Activated naive CD4-positive, alpha-beta T cell treated with anti-CD3 and anti-CD28 coated beads, Interleukin-2, amount 50 U/mL, for 72 hours (primary cell): Measurements from ENCODE around the gene CST6. TPM values are rescaled to one million over a fixed set of nuclear protein-coding genes. Genes with fewer than 3 reads are reported as not detected.

ENCODE experiments used
- ATAC-seq, 2 donors: fragments of 150-1000 bp; cut with Tn5 transposase; 2 replicates each; pipeline ENCODE4 v1.10.0; 2021; ENCODE audit warnings: mild to moderate bottlenecking in 2 of 2, moderate library complexity in 2 of 2
- DNase-seq, 2 donors: peaks; one replicate each; pipeline ENCODE4 v3.0.0; 2021 to 2022; ENCODE audit warnings: low spot score in 2 of 2
- H3K27ac Mint-ChIP-seq, 2 donors: one replicate each; pipeline ENCODE4 v1.8.0; 2022; ENCODE audit warnings: mild to moderate bottlenecking in 2 of 2, mixed read lengths in 2 of 2
- H3K36me3 Mint-ChIP-seq, 2 donors: one replicate each; pipeline ENCODE4 v1.8.0; 2022; ENCODE audit warnings: mixed read lengths in 2 of 2
- H3K9me3 Mint-ChIP-seq, 2 donors: one replicate each; pipeline ENCODE4 v1.8.0; 2022; ENCODE audit warnings: mixed read lengths in 2 of 2
- total RNA-seq, 2 donors: library from RNA; stranded (reverse); gene quantifications; one replicate each; pipeline ENCODE4 v1.2.3, GENCODE V29; 2022

The CST6 gene
- total RNA-seq = under 1 TPM in 1 of 2 donors, not detected in 1; 0.43 TPM

- no peaks in the 10 kb centered on the region for H3K36me3 Mint-ChIP-seq
- DNase-seq (no peak), ATAC-seq (peak in 1 of 2 donors; percentile 25)
- H3K9me3 Mint-ChIP-seq = no peaks in the 10 kb centered on the region
- H3K27ac Mint-ChIP-seq = no peak within 1 kb of the TSS
Measured at GRCh38 chr11:66011785-66012303, at the start of gene CST6. Gene CST6, plus strand, starts transcription at chr11:66012008. Its CDS starts 37 bp downstream, at chr11:66012045.

- Mint-ChIP-seq H3K9me3 (no peaks in the 10 kb centered on the region), H3K27ac (peak overlapping the region; percentile 94), H3K36me3 (peaks cover 30 to 34% of the 10 kb centered on the region in 2 donors)
- no peak for DNase-seq
- no peak for ATAC-seq
Measured at GRCh38 chr11:65962141-65962564, 49.7 kb upstream of the CST6 start.

- H3K27ac Mint-ChIP-seq = peak overlapping the region in 1 of 2 donors; percentile 47
- no peak for ATAC-seq
- H3K9me3 Mint-ChIP-seq = no peaks in the 10 kb centered on the region
- peaks cover 30 to 43% of the 10 kb centered on the region in 2 donors for H3K36me3 Mint-ChIP-seq
- DNase-seq = no peak
Measured at GRCh38 chr11:65964906-65965305, 46.9 kb upstream of the CST6 start.

- peak overlapping the region in 1 of 2 donors; percentile 57 for H3K27ac Mint-ChIP-seq
- no peaks in the 10 kb centered on the region for H3K9me3 Mint-ChIP-seq
- peaks cover 28 to 41% of the 10 kb centered on the region in 2 donors for H3K36me3 Mint-ChIP-seq
- ATAC-seq = no peak
- DNase-seq = no peak
Measured at GRCh38 chr11:65965986-65966762, 45.6 kb upstream of the CST6 start.

- no peaks in the 10 kb centered on the region for H3K9me3 Mint-ChIP-seq
- DNase-seq = no peak
- ATAC-seq = no peak
- peaks cover 17 to 31% of the 10 kb centered on the region in 2 donors for H3K36me3 Mint-ChIP-seq
- peak overlapping the region in 1 of 2 donors; percentile 29 for H3K27ac Mint-ChIP-seq
Measured at GRCh38 chr11:65967329-65967934, 44.4 kb upstream of the CST6 start.

- H3K36me3 Mint-ChIP-seq = peaks cover 10 to 17% of the 10 kb centered on the region in 2 donors
- no peaks in the 10 kb centered on the region for H3K9me3 Mint-ChIP-seq
- DNase-seq (no peak), ATAC-seq (no peak)
- H3K27ac Mint-ChIP-seq = peak overlapping the region; percentile 51 to 60
Measured at GRCh38 chr11:65968600-65969482, 43.0 kb upstream of the CST6 start.

GRCh38 chr11:65972116-65972515, 39.7 kb upstream of the CST6 start:
- Mint-ChIP-seq H3K27ac (peak overlapping the region in 1 of 2 donors; percentile 17), H3K9me3 (no peaks in the 10 kb centered on the region), H3K36me3 (peaks cover 0 to 15% of the 10 kb centered on the region in 2 donors)
- DNase-seq = no peak
- no peak for ATAC-seq

GRCh38 chr11:65973439-65974110, 38.2 kb upstream of the CST6 start:
- H3K9me3 Mint-ChIP-seq = no peaks in the 10 kb centered on the region
- H3K27ac Mint-ChIP-seq = peak overlapping the region; percentile 58 to 70
- ATAC-seq (no peak), DNase-seq (no peak)
- peaks cover 0 to 8% of the 10 kb centered on the region in 2 donors for H3K36me3 Mint-ChIP-seq

GRCh38 chr11:65975771-65976170, 36.0 kb upstream of the CST6 start:
- Mint-ChIP-seq H3K36me3 (peaks cover 0 to 10% of the 10 kb centered on the region in 2 donors), H3K27ac (peak overlapping the region; percentile 6 to 44), H3K9me3 (no peaks in the 10 kb centered on the region)
- ATAC-seq (no peak), DNase-seq (no peak)

GRCh38 chr11:65976216-65977176, 35.3 kb upstream of the CST6 start:
- DNase-seq = no peak
- Mint-ChIP-seq H3K9me3 (no peaks in the 10 kb centered on the region), H3K36me3 (peaks cover 0 to 10% of the 10 kb centered on the region in 2 donors), H3K27ac (peak overlapping the region; percentile 6 to 51)
- no peak for ATAC-seq

- H3K9me3 Mint-ChIP-seq = no peaks in the 10 kb centered on the region
- ATAC-seq (no peak), DNase-seq (no peak)
- peak overlapping the region in 1 of 2 donors; percentile 51 for H3K27ac Mint-ChIP-seq
- H3K36me3 Mint-ChIP-seq = peaks cover 0 to 10% of the 10 kb centered on the region in 2 donors
Measured at GRCh38 chr11:65977621-65978390, 34.0 kb upstream of the CST6 start.

- DNase-seq = no peak
- ATAC-seq = no peak
- H3K9me3 Mint-ChIP-seq = no peaks in the 10 kb centered on the region
- peaks cover 0 to 10% of the 10 kb centered on the region in 2 donors for H3K36me3 Mint-ChIP-seq
- H3K27ac Mint-ChIP-seq = peak overlapping the region; percentile 14 to 60
Measured at GRCh38 chr11:65978391-65979238, 33.2 kb upstream of the CST6 start.

GRCh38 chr11:65979261-65979759, 32.5 kb upstream of the CST6 start:
- ATAC-seq = no peak
- H3K36me3 Mint-ChIP-seq = peaks cover 0 to 10% of the 10 kb centered on the region in 2 donors
- H3K9me3 Mint-ChIP-seq = no peaks in the 10 kb centered on the region
- DNase-seq = no peak
- peak overlapping the region; percentile 14 to 60 for H3K27ac Mint-ChIP-seq
